ENCODE data around the gene PGBD4. TPM values are rescaled to one million over a fixed set of nuclear protein-coding genes. Genes with fewer than 3 reads are reported as not detected.

PGBD4 gene
- total and polyA plus RNA-seq, 2 donors (not counting 3 experiments of a cell fraction or from before 2014, with no cell fraction given), result 0.39 to 1.1 TPM

DNA sequence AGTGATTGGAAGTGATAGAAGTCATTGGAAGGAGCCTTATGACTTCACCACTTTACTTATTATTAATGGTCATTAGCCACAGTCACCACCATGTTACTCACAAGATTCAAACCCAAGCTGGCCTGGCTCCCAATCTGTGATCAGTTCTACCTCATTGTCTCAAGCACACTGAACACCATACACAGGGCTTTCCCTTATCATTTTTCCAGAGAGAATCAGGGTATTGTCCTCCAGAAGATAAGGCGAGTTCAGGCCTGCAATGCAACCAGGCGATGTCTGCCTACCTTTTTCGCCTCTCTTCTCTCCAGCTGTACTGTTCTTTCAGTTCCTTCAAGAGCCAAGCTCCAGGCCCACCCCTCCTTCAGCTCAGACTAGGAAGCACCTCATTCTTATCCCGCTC is 25.1 kb upstream of the PGBD4 start:
- CTCF ChIA-PET, result interaction anchor here (0.7 kb wide), 1 partner anchor 11 kb away, joined by 4 read pairs; no protein-coding TSS in a partner anchor
- H3K79me2 ChIP-seq (ENCODE audit: control insufficient read depth, insufficient read depth, low read length), result no peaks in the 10 kb centered on the region
- BruUV-seq (replicated peaks), result no TSS peak

DNA sequence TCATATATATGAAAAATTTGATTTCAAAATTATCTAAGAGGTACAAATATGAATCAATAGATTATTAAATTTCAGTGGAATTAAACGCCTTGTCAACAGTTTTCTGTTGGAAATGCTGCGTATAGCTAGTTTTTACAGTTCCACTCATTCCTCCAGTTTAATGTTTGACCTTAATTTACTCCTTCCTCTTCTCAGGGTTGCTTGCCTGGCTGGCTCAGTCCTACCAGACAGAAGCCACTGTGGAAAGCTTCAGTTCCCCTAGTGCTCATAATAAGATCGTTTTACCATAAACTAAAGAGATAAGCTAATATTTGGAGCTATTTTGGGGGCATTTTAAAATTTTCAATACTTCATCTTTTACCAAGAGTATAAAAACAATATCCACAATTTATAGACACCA is 23.0 kb upstream of the PGBD4 start:
- ChIA-PET CTCF (no interaction called here), POLR2A (interaction anchor here (0.7 kb wide), 1 partner anchor 22 kb away, joined by 3 read pairs; the partner anchor contains the start of gene EMC7)
- H3K9me1 ChIP-seq (replicated peaks; ENCODE audit: control insufficient read depth, extremely low read depth, insufficient read depth, low read length), result no peaks in the 10 kb centered on the region
- H3K9me3 ChIP-seq (replicated peaks; ENCODE audit: control insufficient read depth, insufficient read depth, low read length), result no peaks in the 10 kb centered on the region
- no peaks in the 10 kb centered on the region for H3K4me1 ChIP-seq (ENCODE audit: control insufficient read depth, extremely low read depth, insufficient read depth, low read length)
- DNase-seq (ENCODE audit: low read depth, low spot score), result no peak
- peaks cover 0 to 2% of the 10 kb centered on the region in 2 experiments for H3K36me3 ChIP-seq (ENCODE audit: control insufficient read depth in 2 of 2, extremely low read depth in 1 of 2, insufficient read depth in 2 of 2, low read length in 2 of 2)
- TF ChIP-seq FOS (IDR thresholded peaks at IDR 0.05; ENCODE audit: borderline replicate concordance, insufficient read depth, low read length) (no peak), POLR2AphosphoS5 (IDR thresholded peaks at IDR 0.05; ENCODE audit: insufficient read depth, low read depth, low read length) (no peak), JUN (IDR thresholded peaks at IDR 0.05; ENCODE audit: borderline replicate concordance, insufficient read depth, insufficient read length, low read depth) (no peak), GATA2 (IDR thresholded peaks at IDR 0.05; ENCODE audit: insufficient read depth, insufficient read length, low read depth, low read length) (no peak), EZH2 (IDR thresholded peaks at IDR 0.05; ENCODE audit: borderline replicate concordance, low read depth, low read length, severe bottlenecking) (no peak), MYC (IDR thresholded peaks at IDR 0.05; ENCODE audit: low read depth, low read length) (no peak)
- TF ChIP-seq, protein P1, sequence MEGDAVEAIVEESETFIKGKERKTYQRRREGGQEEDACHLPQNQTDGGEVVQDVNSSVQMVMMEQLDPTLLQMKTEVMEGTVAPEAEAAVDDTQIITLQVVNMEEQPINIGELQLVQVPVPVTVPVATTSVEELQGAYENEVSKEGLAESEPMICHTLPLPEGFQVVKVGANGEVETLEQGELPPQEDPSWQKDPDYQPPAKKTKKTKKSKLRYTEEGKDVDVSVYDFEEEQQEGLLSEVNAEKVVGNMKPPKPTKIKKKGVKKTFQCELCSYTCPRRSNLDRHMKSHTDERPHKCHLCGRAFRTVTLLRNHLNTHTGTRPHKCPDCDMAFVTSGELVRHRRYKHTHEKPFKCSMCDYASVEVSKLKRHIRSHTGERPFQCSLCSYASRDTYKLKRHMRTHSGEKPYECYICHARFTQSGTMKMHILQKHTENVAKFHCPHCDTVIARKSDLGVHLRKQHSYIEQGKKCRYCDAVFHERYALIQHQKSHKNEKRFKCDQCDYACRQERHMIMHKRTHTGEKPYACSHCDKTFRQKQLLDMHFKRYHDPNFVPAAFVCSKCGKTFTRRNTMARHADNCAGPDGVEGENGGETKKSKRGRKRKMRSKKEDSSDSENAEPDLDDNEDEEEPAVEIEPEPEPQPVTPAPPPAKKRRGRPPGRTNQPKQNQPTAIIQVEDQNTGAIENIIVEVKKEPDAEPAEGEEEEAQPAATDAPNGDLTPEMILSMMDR (IDR thresholded peaks at IDR 0.05; ENCODE audit: extremely low read depth in 1 of 2, insufficient read depth in 1 of 2, low read depth in 1 of 2, low read length in 2 of 2), result no peak
- TF ChIP-seq, protein P2, sequence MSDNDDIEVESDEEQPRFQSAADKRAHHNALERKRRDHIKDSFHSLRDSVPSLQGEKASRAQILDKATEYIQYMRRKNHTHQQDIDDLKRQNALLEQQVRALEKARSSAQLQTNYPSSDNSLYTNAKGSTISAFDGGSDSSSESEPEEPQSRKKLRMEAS (IDR thresholded peaks at IDR 0.05; ENCODE audit: insufficient read depth, insufficient read length), result no peak
- intact Hi-C loops (cut with micrococcal nuclease) (no loop called here), dilution Hi-C loops (cut with MboI; ENCODE audit: extremely low pct_ligation_motif_present, low sequenced_read_pairs) (no loop called here)
- no peak overlapping the region for H3K9ac ChIP-seq (replicated peaks; ENCODE audit: extremely low read depth, insufficient read depth, low read length)
- H3K4me2 ChIP-seq (ENCODE audit: insufficient read depth, low read length), result no peak overlapping the region
- no TSS peak for BruUV-seq (replicated peaks)
- H3K27ac ChIP-seq (ENCODE audit: insufficient read depth, low read depth, low read length), result no peak overlapping the region
- FAIRE-seq, result no peak
- no peak overlapping the region for H2AFZ ChIP-seq (ENCODE audit: low read depth, low read length)
- no peaks in the 10 kb centered on the region for H4K20me1 ChIP-seq (replicated peaks; ENCODE audit: control insufficient read depth, extremely low read depth, insufficient read depth, low read length)
- H3K4me3 ChIP-seq (replicated peaks in 1 of 3; ENCODE audit: insufficient read depth in 1 of 3, low read depth in 1 of 3, low read length in 3 of 3), result no peak overlapping the region
- H3K79me2 ChIP-seq (ENCODE audit: control insufficient read depth, insufficient read depth, low read length), result no peaks in the 10 kb centered on the region
- no peaks in the 10 kb centered on the region for H3K27me3 ChIP-seq (ENCODE audit: control insufficient read depth in 2 of 2, insufficient read depth in 2 of 2, low read length in 2 of 2)

More for the DNA sequence above, 25.1 kb upstream of the PGBD4 start:
- no peak overlapping the region for H3K27ac ChIP-seq (ENCODE audit: insufficient read depth, low read depth, low read length)
- H4K20me1 ChIP-seq (replicated peaks; ENCODE audit: control insufficient read depth, extremely low read depth, insufficient read depth, low read length), result no peaks in the 10 kb centered on the region
- FAIRE-seq, result no peak
- no peak for DNase-seq (ENCODE audit: low read depth, low spot score)
- no peaks in the 10 kb centered on the region for H3K9me3 ChIP-seq (replicated peaks; ENCODE audit: control insufficient read depth, insufficient read depth, low read length)
- dilution Hi-C loops (cut with MboI; ENCODE audit: extremely low pct_ligation_motif_present, low sequenced_read_pairs), result no loop called here
- no peaks in the 10 kb centered on the region for H3K4me1 ChIP-seq (ENCODE audit: control insufficient read depth, extremely low read depth, insufficient read depth, low read length)
- H3K36me3 ChIP-seq (ENCODE audit: control insufficient read depth in 2 of 2, extremely low read depth in 1 of 2, insufficient read depth in 2 of 2, low read length in 2 of 2), result no peaks in the 10 kb centered on the region
- H3K4me2 ChIP-seq (ENCODE audit: insufficient read depth, low read length), result no peak overlapping the region
- TF ChIP-seq FOS (IDR thresholded peaks at IDR 0.05; ENCODE audit: borderline replicate concordance, insufficient read depth, low read length), result no peak
- TF ChIP-seq MYC (IDR thresholded peaks at IDR 0.05; ENCODE audit: low read depth, low read length), result no peak
- TF ChIP-seq EZH2 (IDR thresholded peaks at IDR 0.05; ENCODE audit: borderline replicate concordance, low read depth, low read length, severe bottlenecking), result no peak
- no peak for TF ChIP-seq GATA2 (IDR thresholded peaks at IDR 0.05; ENCODE audit: insufficient read depth, insufficient read length, low read depth, low read length)
- TF ChIP-seq JUN (IDR thresholded peaks at IDR 0.05; ENCODE audit: borderline replicate concordance, insufficient read depth, insufficient read length, low read depth), result no peak
- H3K9ac ChIP-seq (replicated peaks; ENCODE audit: extremely low read depth, insufficient read depth, low read length), result no peak overlapping the region
- POLR2A ChIA-PET, result no interaction called here
- intact Hi-C loops (cut with micrococcal nuclease), result no loop called here
- H3K4me3 ChIP-seq (replicated peaks in 1 of 3; ENCODE audit: insufficient read depth in 1 of 3, low read depth in 1 of 3, low read length in 3 of 3), result no peak overlapping the region
- no peaks in the 10 kb centered on the region for H3K27me3 ChIP-seq (ENCODE audit: control insufficient read depth in 2 of 2, insufficient read depth in 2 of 2, low read length in 2 of 2)
- no peaks in the 10 kb centered on the region for H3K9me1 ChIP-seq (replicated peaks; ENCODE audit: control insufficient read depth, extremely low read depth, insufficient read depth, low read length)
- no peak overlapping the region for H2AFZ ChIP-seq (ENCODE audit: low read depth, low read length)

All from endothelial cell of umbilical vein (primary cell).